Mesenteric fat pad (tissue), 1 donor: ENCODE results near the gene SELENOS. TPM values are rescaled to one million over a fixed set of nuclear protein-coding genes. Genes with fewer than 3 reads are reported as not detected.

Experiments
- DNase-seq: peaks from one replicate; pipeline ENCODE4 v3.0.0-alpha.2; 2020; ENCODE audit warnings: low spot score
- total RNA-seq: library from RNA; stranded (reverse); fragmentation: NEBNext Ultra II Directional; extraction: Animal tissue kit (Norgen Biotek cat#: 25700); gene quantifications from one replicate; pipeline ENCODE4 v1.2.1, GENCODE V29; 2021
- donor health status: DM: yes; HTN: yes; CAD: no.

Gene SELENOS
- total RNA-seq, 1 donor from 2014 or later, result 87.2 TPM

- DNase-seq, result no peak
These were observed 769 bp upstream of the SELENOS start for GRCh38 chr15:101277943-101278564.

DNA sequence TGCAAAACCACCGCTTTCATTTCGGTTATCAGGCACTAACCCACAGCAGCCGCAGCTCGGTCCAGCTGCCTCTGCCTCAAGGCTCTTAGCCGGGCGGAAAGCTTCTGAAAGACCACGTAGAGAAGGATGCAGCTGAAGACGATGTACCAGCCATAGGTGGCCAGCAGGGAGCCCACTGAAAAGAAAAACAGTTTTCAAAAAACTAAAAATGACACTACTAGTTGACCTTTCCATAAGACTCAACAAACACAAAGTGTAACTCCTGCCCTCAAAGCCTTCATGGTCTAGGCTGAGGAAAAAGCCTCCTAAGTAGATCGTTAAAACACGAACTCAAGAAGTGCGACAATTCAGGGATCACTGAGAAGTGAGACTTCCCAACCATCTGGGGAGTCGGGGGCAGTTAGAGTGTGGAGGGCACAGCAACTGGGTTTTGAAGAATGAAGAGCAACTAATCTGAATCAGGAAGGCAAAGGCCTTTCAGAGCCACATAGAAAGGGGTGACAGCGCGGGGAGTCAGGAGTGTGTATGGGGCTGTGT, 716 bp downstream of the SELENOS start:
- no peak for DNase-seq

DNA sequence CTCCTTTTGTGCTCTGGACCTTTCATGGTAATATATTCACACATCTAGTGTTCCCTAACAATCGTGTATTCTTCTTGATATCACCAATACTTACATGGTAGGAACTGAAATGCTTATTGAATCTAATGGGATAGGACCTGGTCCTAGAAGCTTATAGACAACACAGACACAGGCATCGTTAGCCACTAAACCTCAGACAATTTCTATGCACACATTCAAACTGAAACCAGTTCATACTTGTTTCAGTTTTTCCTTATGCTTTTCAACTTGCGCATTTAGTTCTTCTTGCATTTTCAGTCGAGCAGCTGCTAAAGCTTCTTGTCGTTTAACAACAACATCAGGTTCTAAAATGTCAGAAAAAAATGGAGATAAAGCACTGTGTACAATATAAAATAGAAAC, 2.3 kb downstream of the SELENOS start:
- no peak for DNase-seq

DNA sequence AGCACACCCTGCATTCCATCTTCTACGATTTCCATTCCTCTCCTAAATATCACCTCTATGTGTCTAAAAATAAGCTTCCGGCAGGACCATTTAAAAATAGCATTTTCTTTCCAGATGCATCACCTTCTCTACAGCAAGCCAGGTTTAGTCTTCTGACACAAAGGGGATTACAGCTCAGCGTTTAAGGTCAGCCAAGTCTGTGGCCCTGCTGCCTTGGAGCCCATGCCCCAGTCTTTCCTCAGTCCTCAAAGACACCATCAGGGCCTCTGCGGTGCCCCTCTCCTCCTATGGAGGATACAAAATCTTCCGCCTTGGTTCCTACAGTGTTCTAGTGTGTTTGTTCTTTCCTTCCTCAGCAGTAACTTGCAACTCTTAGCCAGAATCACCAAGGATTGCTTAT, 3.8 kb downstream of the SELENOS start:
- DNase-seq, result no peak

DNA sequence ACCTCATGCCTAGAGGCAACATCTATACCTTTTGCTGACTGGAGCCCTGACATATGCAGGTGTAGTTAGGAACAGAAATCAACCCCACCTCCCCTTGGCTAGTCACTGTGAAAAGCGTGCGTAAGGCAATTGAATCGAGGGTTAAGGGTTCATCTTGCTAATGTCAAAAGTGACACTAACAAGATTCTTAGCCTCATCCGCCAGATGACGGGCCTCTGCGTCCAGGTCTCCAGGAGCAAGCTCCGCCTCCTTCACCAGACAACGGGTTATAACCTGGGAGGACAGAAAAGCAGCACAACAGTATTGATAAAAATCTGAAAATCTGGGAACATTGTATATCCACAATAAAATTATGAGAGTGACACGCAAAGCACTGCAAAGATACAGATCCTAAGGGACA, 4.7 kb downstream of the SELENOS start:
- DNase-seq, result no peak

DNA sequence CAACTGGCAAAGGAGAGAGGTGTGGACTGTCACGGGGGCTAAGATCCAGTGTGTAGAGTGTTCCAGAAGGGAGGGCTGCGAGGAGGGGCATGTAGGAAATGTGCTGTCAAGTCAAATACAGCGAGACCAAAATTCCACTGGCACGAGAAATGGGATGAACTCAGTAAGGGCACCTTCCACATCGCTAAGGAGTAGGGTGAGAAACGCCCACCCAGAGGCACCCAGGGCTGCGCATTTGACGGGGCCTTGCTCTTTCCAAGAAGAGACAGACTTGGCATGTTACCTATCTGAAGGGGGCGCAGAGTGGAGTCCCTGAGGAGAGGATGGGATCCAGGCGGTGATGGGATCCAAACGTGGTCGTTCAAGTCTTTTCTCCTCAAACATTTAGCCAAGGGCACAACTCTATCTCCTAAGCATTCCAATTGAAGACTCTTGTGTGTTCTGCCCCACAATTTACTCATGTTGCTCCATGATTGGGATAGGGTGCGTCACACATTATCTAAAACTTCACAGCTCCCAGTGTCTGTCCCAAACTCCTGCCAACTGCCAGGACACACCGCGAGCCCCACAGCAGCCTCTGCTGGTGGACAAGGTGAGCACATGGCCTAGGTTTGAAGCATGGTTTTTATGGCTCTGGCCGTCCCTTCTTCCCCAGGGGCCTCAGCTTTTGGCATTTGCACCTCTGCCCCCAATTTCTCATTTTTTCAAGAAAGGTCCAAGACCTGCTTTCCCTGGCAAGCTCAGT, 7.6 kb downstream of the SELENOS start:
- DNase-seq, result no peak

- no peak for DNase-seq
These were observed 9.8 kb downstream of the SELENOS start for GRCh38 chr15:101267320-101268104.

DNA sequence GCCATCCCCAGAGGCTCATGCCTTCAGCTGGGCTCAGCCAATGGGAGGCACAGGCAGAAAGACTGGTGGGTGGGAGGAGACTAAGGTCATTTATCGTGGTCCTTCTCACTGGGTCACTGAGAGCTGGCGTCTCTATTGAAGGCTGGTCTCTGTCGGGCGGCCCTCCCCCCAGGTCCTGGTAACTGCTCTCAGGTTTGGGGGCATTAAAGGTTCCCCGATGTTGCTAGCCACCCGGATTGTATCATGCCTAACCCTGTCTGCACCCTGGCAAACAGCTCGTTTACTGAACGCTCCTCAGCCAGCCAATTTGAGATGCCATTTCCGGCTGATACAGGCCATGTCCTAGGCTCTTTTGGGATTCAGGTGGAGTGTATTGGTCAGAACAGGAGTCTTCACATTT, 10.5 kb downstream of the SELENOS start:
- DNase-seq, result no peak

GRCh38 chr15:101266034-101266433, 11.3 kb downstream of the SELENOS start:
- DNase-seq, result no peak

GRCh38 chr15:101264911-101265641, 12.2 kb downstream of the SELENOS start:
- no peak for DNase-seq

- DNase-seq, result no peak
These were observed 13.3 kb downstream of the SELENOS start for GRCh38 chr15:101264011-101264410.

DNA sequence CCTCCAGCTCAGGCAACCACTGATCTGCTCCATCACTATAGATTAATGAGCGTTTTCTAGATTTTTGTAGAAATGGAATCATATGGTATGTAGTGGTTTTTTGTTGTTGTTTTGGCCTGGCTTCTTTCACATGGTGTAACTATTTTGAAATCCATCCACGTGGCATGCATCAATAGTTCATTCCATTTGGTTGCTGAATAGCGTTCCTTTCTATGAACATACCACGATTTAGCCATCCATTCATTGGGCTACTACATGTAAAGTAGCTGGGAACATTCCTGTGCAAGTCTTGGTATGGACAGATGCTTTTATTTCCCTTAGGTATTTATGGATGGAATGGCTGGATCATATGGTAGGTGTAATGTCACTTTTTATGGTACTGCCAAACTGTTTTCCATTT, 14.7 kb downstream of the SELENOS start:
- no peak for DNase-seq

DNA sequence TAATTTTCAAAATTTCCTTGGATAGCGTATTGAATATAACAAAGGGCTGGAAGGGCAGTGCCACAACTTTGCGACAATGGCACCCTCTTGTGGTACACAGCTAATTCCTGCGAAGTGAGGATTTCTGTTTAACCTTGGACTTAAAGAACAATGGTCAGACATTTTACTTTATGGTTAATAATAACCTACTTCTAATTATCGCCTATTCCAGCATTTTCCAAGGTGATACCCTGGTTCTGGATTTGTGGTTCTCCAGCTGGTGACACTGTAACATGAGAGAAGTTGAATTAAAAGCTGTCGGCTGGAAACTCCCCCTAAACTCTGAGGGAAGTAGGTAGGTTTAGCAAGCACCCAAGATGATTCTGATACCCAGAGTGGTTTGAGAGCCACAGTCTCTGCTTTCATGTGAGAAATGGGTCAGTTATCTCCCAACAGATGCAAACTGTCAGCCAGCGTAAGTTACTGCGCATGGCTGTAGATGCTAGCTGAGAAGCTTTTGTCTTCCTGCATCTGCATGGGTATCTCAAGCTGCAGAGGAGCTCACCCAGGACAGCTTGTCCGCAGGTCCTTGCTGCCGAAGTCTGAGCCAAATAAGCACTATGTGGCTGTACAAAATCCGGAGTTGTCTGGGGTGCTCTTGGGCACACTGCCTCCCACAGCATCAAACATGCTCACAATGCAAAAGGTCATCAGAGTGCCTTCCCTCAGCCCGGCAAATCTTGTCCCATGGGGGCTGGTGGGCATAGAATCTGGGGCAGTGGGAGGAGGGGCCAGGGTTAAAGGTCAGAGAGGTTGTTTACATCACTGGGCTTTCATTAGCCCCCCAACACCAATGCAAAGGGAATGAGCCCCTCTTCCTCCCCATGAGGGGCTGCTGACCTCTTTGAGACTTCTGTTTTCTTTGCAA, 18.8 kb downstream of the SELENOS start:
- no peak for DNase-seq

DNA sequence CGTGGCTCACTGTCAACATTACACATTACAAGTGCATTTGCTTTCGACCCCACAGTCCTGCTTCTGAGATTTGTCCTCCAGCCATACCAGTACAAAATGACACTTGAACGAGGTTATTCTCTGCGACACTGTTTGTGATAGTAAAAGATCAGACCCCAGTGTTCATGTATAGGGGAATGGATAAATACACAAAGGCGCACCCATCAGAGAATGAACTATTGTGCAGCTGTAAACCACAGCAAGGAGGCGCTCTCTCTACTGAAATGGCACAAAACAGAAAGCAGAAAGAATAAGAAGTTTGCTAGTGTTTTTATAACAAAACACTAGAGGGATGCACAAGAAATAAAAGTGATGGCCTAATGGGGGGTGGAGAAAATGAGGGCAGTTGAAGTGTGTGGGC, 20.5 kb downstream of the SELENOS start:
- DNase-seq, result no peak

- DNase-seq, result no peak
These were observed 21.6 kb downstream of the SELENOS start for GRCh38 chr15:101255615-101256241.

- DNase-seq, result no peak
These were observed 22.3 kb downstream of the SELENOS start for GRCh38 chr15:101255051-101255395.

DNA sequence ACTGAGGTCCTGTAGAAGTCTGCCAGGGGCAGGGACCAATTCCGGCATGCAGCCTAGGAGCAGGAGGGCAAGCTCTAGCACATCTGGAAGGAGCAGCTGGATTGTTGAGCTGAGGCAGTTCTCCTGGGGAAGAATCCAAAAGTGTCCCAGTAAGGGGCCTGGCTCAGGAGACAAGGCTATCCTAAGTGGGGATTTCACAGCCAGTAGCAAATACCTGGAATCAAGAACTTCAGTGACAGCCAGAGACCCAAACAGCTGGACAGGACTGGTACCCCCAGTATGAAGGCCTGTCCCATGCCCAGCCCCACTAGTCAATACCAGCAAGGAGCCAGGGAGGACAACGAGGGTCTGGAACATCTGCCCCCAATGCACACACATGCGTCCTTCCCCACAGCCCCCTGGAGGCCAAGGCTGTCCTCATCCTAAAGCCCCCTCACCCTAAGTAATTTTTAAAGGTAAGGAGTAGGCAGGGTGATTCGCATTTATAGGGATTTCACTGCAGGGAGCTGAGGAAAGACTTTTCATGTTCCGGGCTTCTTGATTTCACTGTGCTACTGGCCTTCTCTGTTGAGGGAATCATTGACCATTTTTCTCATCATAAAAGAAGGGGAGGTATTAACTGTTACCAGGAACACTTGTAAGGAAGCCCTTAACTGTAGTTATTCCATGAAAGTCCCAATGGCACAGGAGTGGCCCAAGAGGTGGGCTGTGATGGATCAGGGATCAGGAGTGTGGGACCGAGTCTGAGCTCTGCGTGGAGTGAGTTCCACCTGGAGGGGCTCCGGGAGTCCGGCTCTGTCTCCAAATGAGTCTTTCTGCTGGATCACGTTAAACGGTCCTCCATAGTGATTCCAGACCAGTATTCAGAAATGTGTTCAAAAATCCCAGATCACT, 22.9 kb downstream of the SELENOS start:
- DNase-seq, result no peak

DNA sequence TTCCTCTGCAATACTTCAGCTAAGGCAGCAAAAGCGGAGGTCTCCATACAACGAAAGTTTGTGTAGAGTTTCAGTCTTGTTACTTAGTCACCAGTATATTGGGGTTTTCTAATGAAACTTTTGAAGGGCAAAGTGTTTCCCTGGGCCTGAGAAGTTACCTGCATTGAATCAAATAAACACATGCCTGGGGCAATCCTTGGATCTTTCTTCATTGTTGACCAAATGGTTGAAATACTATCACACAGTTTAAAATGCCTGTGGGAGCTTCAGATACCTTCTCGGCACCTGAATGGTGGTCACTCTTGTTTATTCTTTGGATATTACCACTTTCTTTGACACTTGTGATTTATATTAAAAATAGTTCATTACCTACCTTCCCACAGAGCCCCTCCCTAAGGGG, 24.4 kb downstream of the SELENOS start:
- DNase-seq, result no peak
